Measurements from ENCODE around the gene SIPA1L3.

SIPA1L3 gene

GRCh38 chr19:38252385-38252784 is 345.4 kb downstream of the SIPA1L3 start:
- H3K4me3 ChIP-seq (ENCODE audit: control insufficient read depth, low read depth, low read length) = no peak overlapping the region
- DNase-seq (ENCODE audit: low read depth) = no peak
- TF ChIP-seq CTCF (IDR thresholded peaks at IDR 0.05; ENCODE audit: control insufficient read depth, insufficient read depth, low read depth, low read length, missing control alignments) = no peak

- DNase-seq (ENCODE audit: low read depth) = no peak
- no peak for TF ChIP-seq CTCF (IDR thresholded peaks at IDR 0.05; ENCODE audit: control insufficient read depth, insufficient read depth, low read depth, low read length, missing control alignments)
- no peak overlapping the region for H3K4me3 ChIP-seq (ENCODE audit: control insufficient read depth, low read depth, low read length)
Observed at GRCh38 chr19:38252941-38253691, 346.1 kb downstream of the SIPA1L3 start.

- no peak overlapping the region for H3K4me3 ChIP-seq (ENCODE audit: control insufficient read depth, low read depth, low read length)
- no peak for TF ChIP-seq CTCF (IDR thresholded peaks at IDR 0.05; ENCODE audit: control insufficient read depth, insufficient read depth, low read depth, low read length, missing control alignments)
- DNase-seq (ENCODE audit: low read depth) = no peak
Observed at GRCh38 chr19:38253788-38254187, 346.8 kb downstream of the SIPA1L3 start.

- no peak overlapping the region for H3K4me3 ChIP-seq (ENCODE audit: control insufficient read depth, low read depth, low read length)
- TF ChIP-seq CTCF (IDR thresholded peaks at IDR 0.05; ENCODE audit: control insufficient read depth, insufficient read depth, low read depth, low read length, missing control alignments) = no peak
- no peak for DNase-seq (ENCODE audit: low read depth)
Observed at GRCh38 chr19:38255383-38256014, 348.5 kb downstream of the SIPA1L3 start.

Data from AG09309 (cell line).